ENCODE measurements around the gene CDKN2A.
A peak's percentile ranks its signal among the peaks of the same experiment; 100 is the strongest.

The CDKN2A gene

GRCh38 chr9:22029231-22029630 is 35.0 kb upstream of the CDKN2A start:
- Histone ChIP-seq H3K4me3 (ENCODE audit: low read depth in 1 of 2, low read length in 2 of 2) (no peak overlapping the region), H3K9me3 (ENCODE audit: insufficient read depth, low read length, severe bottlenecking) (no peaks in the 10 kb centered on the region), H3K4me2 (ENCODE audit: insufficient read depth, low read length) (no peak overlapping the region), H3K4me1 (ENCODE audit: insufficient read depth, low read length) (peaks cover 8% of the 10 kb centered on the region), H3K27ac (ENCODE audit: low read length) (no peak overlapping the region), H3K27me3 (ENCODE audit: insufficient read depth, low read length, poor library complexity) (no peaks in the 10 kb centered on the region), H2AFZ (ENCODE audit: low read depth, low read length) (no peak overlapping the region), H3K36me3 (ENCODE audit: insufficient read depth, low read length) (peaks cover 60% of the 10 kb centered on the region), H3K9ac (ENCODE audit: low read depth, low read length) (no peak overlapping the region), H3K79me2 (ENCODE audit: insufficient read depth, low read length) (peaks cover 60% of the 10 kb centered on the region), H4K20me1 (ENCODE audit: insufficient read depth, low read length) (peaks cover 25% of the 10 kb centered on the region)
- DNase-seq (no peak), ATAC-seq (ENCODE audit: insufficient read depth, low read depth) (no peak)
- TF ChIP-seq EZH2 (IDR thresholded peaks at IDR 0.05; ENCODE audit: borderline replicate concordance, low read depth, low read length, severe bottlenecking) (no peak), CTCF (IDR thresholded peaks at IDR 0.05; ENCODE audit: borderline replicate concordance, extremely low read depth, low read length, poor library complexity, severe bottlenecking) (no peak)

- Histone ChIP-seq H3K9me3 (ENCODE audit: insufficient read depth, low read length, severe bottlenecking) (no peaks in the 10 kb centered on the region), H3K4me1 (ENCODE audit: insufficient read depth, low read length) (no peaks in the 10 kb centered on the region), H3K27ac (ENCODE audit: low read length) (no peak overlapping the region), H3K79me2 (ENCODE audit: insufficient read depth, low read length) (peaks cover 68% of the 10 kb centered on the region), H3K4me2 (ENCODE audit: insufficient read depth, low read length) (no peak overlapping the region), H3K4me3 (ENCODE audit: low read depth in 1 of 2, low read length in 2 of 2) (no peak overlapping the region), H3K27me3 (ENCODE audit: insufficient read depth, low read length, poor library complexity) (no peaks in the 10 kb centered on the region), H3K36me3 (ENCODE audit: insufficient read depth, low read length) (peaks cover 57% of the 10 kb centered on the region), H4K20me1 (ENCODE audit: insufficient read depth, low read length) (peaks cover 32% of the 10 kb centered on the region), H2AFZ (ENCODE audit: low read depth, low read length) (no peak overlapping the region), H3K9ac (ENCODE audit: low read depth, low read length) (no peak overlapping the region)
- ATAC-seq (ENCODE audit: insufficient read depth, low read depth): no peak
- DNase-seq: no peak
- TF ChIP-seq CTCF (IDR thresholded peaks at IDR 0.05; ENCODE audit: borderline replicate concordance, extremely low read depth, low read length, poor library complexity, severe bottlenecking) (no peak), EZH2 (IDR thresholded peaks at IDR 0.05; ENCODE audit: borderline replicate concordance, low read depth, low read length, severe bottlenecking) (no peak)
Measured at GRCh38 chr9:22028394-22028793, 34.2 kb upstream of the CDKN2A start.

GRCh38 chr9:22026696-22027095 is 32.5 kb upstream of the CDKN2A start:
- Histone ChIP-seq H4K20me1 (ENCODE audit: insufficient read depth, low read length) (peaks cover 32% of the 10 kb centered on the region), H3K27me3 (ENCODE audit: insufficient read depth, low read length, poor library complexity) (no peaks in the 10 kb centered on the region), H2AFZ (ENCODE audit: low read depth, low read length) (no peak overlapping the region), H3K27ac (ENCODE audit: low read length) (peak overlapping the region; percentile 34; the same call in 1 of the 2 replicates), H3K9ac (ENCODE audit: low read depth, low read length) (no peak overlapping the region), H3K4me3 (ENCODE audit: low read depth in 1 of 2, low read length in 2 of 2) (no peak overlapping the region), H3K4me2 (ENCODE audit: insufficient read depth, low read length) (no peak overlapping the region), H3K4me1 (ENCODE audit: insufficient read depth, low read length) (no peaks in the 10 kb centered on the region), H3K9me3 (ENCODE audit: insufficient read depth, low read length, severe bottlenecking) (no peaks in the 10 kb centered on the region), H3K36me3 (ENCODE audit: insufficient read depth, low read length) (peaks cover 43% of the 10 kb centered on the region), H3K79me2 (ENCODE audit: insufficient read depth, low read length) (peaks cover 82% of the 10 kb centered on the region)
- ATAC-seq (ENCODE audit: insufficient read depth, low read depth): no peak
- TF ChIP-seq EZH2 (IDR thresholded peaks at IDR 0.05; ENCODE audit: borderline replicate concordance, low read depth, low read length, severe bottlenecking) (no peak), CTCF (IDR thresholded peaks at IDR 0.05; ENCODE audit: borderline replicate concordance, extremely low read depth, low read length, poor library complexity, severe bottlenecking) (no peak)
- DNase-seq: no peak

GRCh38 chr9:22022396-22022795 is 28.2 kb upstream of the CDKN2A start:
- peaks cover 28% of the 10 kb centered on the region for H3K36me3 ChIP-seq (ENCODE audit: insufficient read depth, low read length)
- H3K27ac ChIP-seq (ENCODE audit: low read length): no peak overlapping the region
- ATAC-seq (ENCODE audit: insufficient read depth, low read depth): no peak
- no peaks in the 10 kb centered on the region for H3K27me3 ChIP-seq (ENCODE audit: insufficient read depth, low read length, poor library complexity)
- TF ChIP-seq EZH2 (IDR thresholded peaks at IDR 0.05; ENCODE audit: borderline replicate concordance, low read depth, low read length, severe bottlenecking) (no peak), CTCF (IDR thresholded peaks at IDR 0.05; ENCODE audit: borderline replicate concordance, extremely low read depth, low read length, poor library complexity, severe bottlenecking) (no peak)
- H3K4me3 ChIP-seq (ENCODE audit: low read depth in 1 of 2, low read length in 2 of 2): no peak overlapping the region
- no peak for DNase-seq
- H3K9ac ChIP-seq (ENCODE audit: low read depth, low read length): no peak overlapping the region
- peaks cover 35% of the 10 kb centered on the region for H4K20me1 ChIP-seq (ENCODE audit: insufficient read depth, low read length)
- peaks cover 99% of the 10 kb centered on the region for H3K79me2 ChIP-seq (ENCODE audit: insufficient read depth, low read length)
- H3K4me1 ChIP-seq (ENCODE audit: insufficient read depth, low read length): no peaks in the 10 kb centered on the region; the same call in 1 of the 2 replicates
- H3K4me2 ChIP-seq (ENCODE audit: insufficient read depth, low read length): no peak overlapping the region
- no peak overlapping the region for H2AFZ ChIP-seq (ENCODE audit: low read depth, low read length)
- no peaks in the 10 kb centered on the region for H3K9me3 ChIP-seq (ENCODE audit: insufficient read depth, low read length, severe bottlenecking)

All from DND-41 (cell line).